ENCODE results near the gene MOGAT3. TPM values are rescaled to one million over a fixed set of nuclear protein-coding genes. Genes with fewer than 3 reads are reported as not detected.

Gene MOGAT3
- total RNA-seq, 4 donors from 2014 or later = not detected

DNA sequence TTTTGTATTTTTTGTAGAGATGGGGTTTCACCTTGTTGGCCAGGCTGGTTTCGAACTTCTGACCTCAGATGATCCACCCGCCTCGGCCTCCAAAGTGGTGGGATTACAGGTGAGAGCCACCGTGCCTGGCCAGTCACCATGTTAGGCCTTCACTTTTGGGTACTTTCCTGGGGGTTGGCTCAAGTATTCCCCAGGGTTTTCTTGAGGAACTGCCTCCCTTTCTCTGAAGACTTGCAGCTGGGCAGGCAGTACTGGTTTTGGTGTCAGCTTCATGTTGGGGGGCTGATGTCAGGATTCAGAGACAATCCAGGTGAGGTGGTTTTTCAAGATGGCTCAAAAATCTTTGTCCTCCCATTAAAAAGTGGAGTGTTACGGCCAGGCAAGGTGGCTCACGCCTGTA lies 24.8 kb upstream of the MOGAT3 start:
- Histone ChIP-seq H3K4me1 (peaks cover 0 to 9% (median 0%) of the 10 kb centered on the region in 3 donors), H3K27ac (no peak overlapping the region), H3K9me3 (no peaks in the 10 kb centered on the region), H3K36me3 (peaks cover 0 to 90% of the 10 kb centered on the region in 2 donors), H3K4me3 (no peak overlapping the region), H3K27me3 (no peaks in the 10 kb centered on the region)
- no peak for ATAC-seq
- 100% methylated on average over 3 of the region's 6 CpGs; no CpG with 5 or more reads in 1 of the 2 donors for WGBS, 2 donors (ENCODE audit: low coverage in 1 of 2)
- TF ChIP-seq POLR2A (IDR thresholded peaks at IDR 0.05) (no peak), EP300 (IDR thresholded peaks at IDR 0.05) (no peak), POLR2AphosphoS5 (IDR thresholded peaks at IDR 0.05) (no peak)
- TF ChIP-seq, protein P1, sequence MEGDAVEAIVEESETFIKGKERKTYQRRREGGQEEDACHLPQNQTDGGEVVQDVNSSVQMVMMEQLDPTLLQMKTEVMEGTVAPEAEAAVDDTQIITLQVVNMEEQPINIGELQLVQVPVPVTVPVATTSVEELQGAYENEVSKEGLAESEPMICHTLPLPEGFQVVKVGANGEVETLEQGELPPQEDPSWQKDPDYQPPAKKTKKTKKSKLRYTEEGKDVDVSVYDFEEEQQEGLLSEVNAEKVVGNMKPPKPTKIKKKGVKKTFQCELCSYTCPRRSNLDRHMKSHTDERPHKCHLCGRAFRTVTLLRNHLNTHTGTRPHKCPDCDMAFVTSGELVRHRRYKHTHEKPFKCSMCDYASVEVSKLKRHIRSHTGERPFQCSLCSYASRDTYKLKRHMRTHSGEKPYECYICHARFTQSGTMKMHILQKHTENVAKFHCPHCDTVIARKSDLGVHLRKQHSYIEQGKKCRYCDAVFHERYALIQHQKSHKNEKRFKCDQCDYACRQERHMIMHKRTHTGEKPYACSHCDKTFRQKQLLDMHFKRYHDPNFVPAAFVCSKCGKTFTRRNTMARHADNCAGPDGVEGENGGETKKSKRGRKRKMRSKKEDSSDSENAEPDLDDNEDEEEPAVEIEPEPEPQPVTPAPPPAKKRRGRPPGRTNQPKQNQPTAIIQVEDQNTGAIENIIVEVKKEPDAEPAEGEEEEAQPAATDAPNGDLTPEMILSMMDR (IDR thresholded peaks at IDR 0.05) = no peak

DNA sequence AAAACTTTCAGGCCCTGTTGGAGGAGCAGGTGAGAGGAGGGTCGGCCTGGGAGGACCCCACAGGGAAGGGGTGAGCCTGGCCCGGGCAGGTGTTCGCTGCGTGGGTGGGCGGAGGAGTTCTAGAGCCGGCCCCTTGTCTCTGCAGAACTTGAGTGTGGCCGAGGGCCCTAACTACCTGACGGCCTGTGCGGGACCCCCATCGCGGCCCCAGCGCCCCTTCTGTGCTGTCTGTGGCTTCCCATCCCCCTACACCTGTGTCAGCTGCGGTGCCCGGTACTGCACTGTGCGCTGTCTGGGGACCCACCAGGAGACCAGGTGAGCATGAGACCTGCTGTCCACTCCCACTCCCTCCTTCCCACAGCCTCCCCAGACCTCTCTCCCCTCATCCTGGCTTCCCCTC lies 22.7 kb upstream of the MOGAT3 start:
- peak; percentile 8 for ATAC-seq

DNA sequence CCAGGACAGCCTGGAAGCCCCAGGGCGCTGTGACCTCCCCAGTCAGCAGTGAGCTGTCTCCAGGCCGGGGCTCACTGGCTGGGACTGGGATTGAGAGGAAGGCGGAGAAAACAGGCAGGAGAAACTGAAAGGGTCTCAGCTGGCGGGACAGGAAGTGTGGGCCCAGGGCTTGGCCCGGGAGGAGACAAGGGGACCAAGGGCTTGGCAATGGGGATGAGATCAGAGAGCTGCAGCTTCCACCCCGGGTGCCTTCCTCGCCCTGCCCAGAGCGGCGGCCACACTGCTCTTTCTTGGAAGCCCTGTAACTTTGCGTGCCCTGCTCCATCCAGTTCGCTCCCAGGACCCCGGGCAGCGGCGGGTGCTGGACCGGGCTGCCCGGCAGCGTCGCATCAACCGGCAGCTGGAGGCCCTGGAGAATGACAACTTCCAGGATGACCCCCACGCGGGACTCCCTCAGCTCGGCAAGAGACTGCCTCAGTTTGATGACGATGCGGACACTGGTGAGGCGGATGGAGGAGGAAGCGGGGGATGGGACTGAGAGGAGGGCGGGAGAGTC lies 21.5 kb upstream of the MOGAT3 start:
- ATAC-seq = no peak
- Histone ChIP-seq H3K27me3 (no peaks in the 10 kb centered on the region), H3K9me3 (no peaks in the 10 kb centered on the region), H3K4me3 (no peak overlapping the region), H3K27ac (no peak overlapping the region), H3K4me1 (peaks cover 0 to 34% (median 12%) of the 10 kb centered on the region in 3 donors), H3K36me3 (peaks cover 0 to 61% of the 10 kb centered on the region in 2 donors)
- TF ChIP-seq EP300 (IDR thresholded peaks at IDR 0.05) = no peak
- TF ChIP-seq POLR2AphosphoS5 (IDR thresholded peaks at IDR 0.05) = no peak
- TF ChIP-seq, protein P1 (IDR thresholded peaks at IDR 0.05) = no peak
- TF ChIP-seq POLR2A (IDR thresholded peaks at IDR 0.05) = no peak
- 83 to 94% methylated on average over 2 to 3 of the region's 27 CpGs for WGBS, 2 donors (ENCODE audit: low coverage in 1 of 2)

More for the DNA sequence above, 22.7 kb upstream of the MOGAT3 start:
- no peak overlapping the region for H3K4me3 ChIP-seq
- peaks cover 0 to 30% (median 12%) of the 10 kb centered on the region in 3 donors for H3K4me1 ChIP-seq
- no peaks in the 10 kb centered on the region for H3K9me3 ChIP-seq
- TF ChIP-seq POLR2AphosphoS5 (IDR thresholded peaks at IDR 0.05) (no peak), POLR2A (IDR thresholded peaks at IDR 0.05) (no peak), EP300 (IDR thresholded peaks at IDR 0.05) (no peak)
- TF ChIP-seq, protein P1 (IDR thresholded peaks at IDR 0.05) = no peak
- no peak overlapping the region for H3K27ac ChIP-seq
- H3K27me3 ChIP-seq = no peaks in the 10 kb centered on the region
- peaks cover 0 to 73% of the 10 kb centered on the region in 2 donors for H3K36me3 ChIP-seq
- 82 to 92% methylated on average over 4 of the region's 15 CpGs for WGBS, 2 donors (ENCODE audit: low coverage in 1 of 2)

DNA sequence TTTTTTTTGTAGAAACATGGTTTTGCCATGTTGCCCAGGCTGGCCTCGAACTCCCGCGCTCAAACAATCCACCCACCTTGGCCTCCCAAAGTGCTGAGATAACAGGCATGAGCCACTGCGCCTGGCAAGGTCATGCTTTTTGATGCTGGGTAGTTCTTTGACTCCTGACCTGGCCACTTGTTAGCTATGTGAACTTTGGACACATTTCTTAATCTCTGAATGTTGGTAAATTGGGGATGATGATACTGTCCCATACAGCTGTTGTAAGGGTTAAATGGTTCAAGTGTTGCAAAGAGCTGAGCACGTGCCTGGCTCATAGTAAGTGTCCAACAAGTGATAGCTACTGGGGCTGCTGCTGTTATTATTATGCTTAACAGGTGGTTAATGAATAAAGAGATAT lies 19.5 kb upstream of the MOGAT3 start:
- H3K27ac ChIP-seq = no peak overlapping the region
- peaks cover 0 to 49% of the 10 kb centered on the region in 2 donors for H3K36me3 ChIP-seq

More for the DNA sequence above, 19.5 kb upstream of the MOGAT3 start:
- ATAC-seq = no peak
- no peak for TF ChIP-seq EP300 (IDR thresholded peaks at IDR 0.05)
- TF ChIP-seq POLR2AphosphoS5 (IDR thresholded peaks at IDR 0.05) = no peak
- TF ChIP-seq, protein P1 (IDR thresholded peaks at IDR 0.05) = no peak
- no peak for TF ChIP-seq POLR2A (IDR thresholded peaks at IDR 0.05)
- WGBS, 2 donors (ENCODE audit: low coverage in 1 of 2) = 80 to 85% methylated on average over 2 to 5 of the region's 5 CpGs
- Histone ChIP-seq H3K9me3 (no peaks in the 10 kb centered on the region), H3K4me1 (peaks cover 0 to 51% (median 20%) of the 10 kb centered on the region in 3 donors), H3K4me3 (no peak overlapping the region), H3K27me3 (no peaks in the 10 kb centered on the region)

Measured in gastroesophageal sphincter (tissue), 4 donors.